Measurements from ENCODE around the gene COQ10A. TPM values are rescaled to one million over a fixed set of nuclear protein-coding genes. Genes with fewer than 3 reads are reported as not detected.
"Not testable (repeated sequence)": the region's sequence is repeated elsewhere in the genome, so short reads cannot be mapped to it uniquely, and the experiment has no call there.

The COQ10A gene
- total RNA-seq, 4 donors from 2014 or later, result 9.0 to 18.1 (median 13.5) TPM

GRCh38 chr12:56274299-56274698 lies 7.6 kb downstream of the COQ10A start:
- no peak for TF ChIP-seq CTCF (IDR thresholded peaks at IDR 0.05)
- DNase-seq (ENCODE audit: low spot score), result no peak
- ATAC-seq (ENCODE audit: low FRiP score), result no peak

GRCh38 chr12:56278905-56279304 lies 12.2 kb downstream of the COQ10A start:
- TF ChIP-seq CTCF (IDR thresholded peaks at IDR 0.05), result no peak
- no peak for ATAC-seq (ENCODE audit: low FRiP score)
- DNase-seq (ENCODE audit: low spot score), result no peak

GRCh38 chr12:56280849-56281248 lies 14.1 kb downstream of the COQ10A start:
- TF ChIP-seq CTCF (IDR thresholded peaks at IDR 0.05), result no peak
- DNase-seq (ENCODE audit: low spot score), result no peak
- no peak for ATAC-seq (ENCODE audit: low FRiP score)

- ATAC-seq (ENCODE audit: low FRiP score) (no peak), DNase-seq (ENCODE audit: low spot score) (no peak)
- TF ChIP-seq CTCF (IDR thresholded peaks at IDR 0.05), result no peak
These were observed 15.3 kb downstream of the COQ10A start for GRCh38 chr12:56282030-56282429.

- TF ChIP-seq CTCF (IDR thresholded peaks at IDR 0.05), result no peak
- DNase-seq (ENCODE audit: low spot score) (no peak), ATAC-seq (ENCODE audit: low FRiP score) (no peak)
These were observed 15.8 kb downstream of the COQ10A start for GRCh38 chr12:56282579-56282978.

- ATAC-seq (ENCODE audit: low FRiP score); DNase-seq (ENCODE audit: low spot score): not testable (repeated sequence)
These were observed 17.5 kb downstream of the COQ10A start for GRCh38 chr12:56284263-56284662.

GRCh38 chr12:56286044-56286830 lies 19.5 kb downstream of the COQ10A start:
- no peak for TF ChIP-seq CTCF (IDR thresholded peaks at IDR 0.05)
- ATAC-seq (ENCODE audit: low FRiP score) (no peak), DNase-seq (ENCODE audit: low spot score) (no peak)

Data from omental fat pad (tissue), 4 donors.